Nephron (organoid): Measurements from ENCODE around the gene MEIS3.

Experiments
- H3K27ac Mint-ChIP-seq, 3 experiments: 2 replicates each; pipeline ENCODE4 v1.8.0; 2020; ENCODE audit warnings: mixed read lengths in 3 of 3, mild to moderate bottlenecking in 2 of 3, moderate library complexity in 1 of 3
- H3K27me3 Mint-ChIP-seq: 2 replicates; pipeline ENCODE4 v1.8.0; 2021; ENCODE audit warnings: low read depth, mild to moderate bottlenecking, moderate library complexity, mixed read lengths
- H3K36me3 Mint-ChIP-seq: 2 replicates; pipeline ENCODE4 v1.8.0; 2020; ENCODE audit warnings: low read depth, mixed read lengths
- H3K4me1 Mint-ChIP-seq: 2 replicates; pipeline ENCODE4 v1.8.0; 2020; ENCODE audit warnings: mixed read lengths
- H3K4me3 Mint-ChIP-seq, 3 experiments: 2 replicates each; pipeline ENCODE4 v1.8.0; 2020; ENCODE audit warnings: mild to moderate bottlenecking in 3 of 3, mixed read lengths in 3 of 3, moderate library complexity in 2 of 3
- H3K9me3 Mint-ChIP-seq: 2 replicates; pipeline ENCODE4 v1.8.0; 2020; ENCODE audit warnings: mixed read lengths
- TF ChIP-seq, protein P1 (sequence below), 3 experiments: fragments of 200-600 bp; sonication (generic); IDR thresholded peaks; one replicate each; pipeline ENCODE4 v1.5.0; 2021; ENCODE audit warnings: antibody characterized with exemption in 3 of 3; ENCODE audit not compliant: unreplicated experiment in 3 of 3

MEIS3 gene

DNA sequence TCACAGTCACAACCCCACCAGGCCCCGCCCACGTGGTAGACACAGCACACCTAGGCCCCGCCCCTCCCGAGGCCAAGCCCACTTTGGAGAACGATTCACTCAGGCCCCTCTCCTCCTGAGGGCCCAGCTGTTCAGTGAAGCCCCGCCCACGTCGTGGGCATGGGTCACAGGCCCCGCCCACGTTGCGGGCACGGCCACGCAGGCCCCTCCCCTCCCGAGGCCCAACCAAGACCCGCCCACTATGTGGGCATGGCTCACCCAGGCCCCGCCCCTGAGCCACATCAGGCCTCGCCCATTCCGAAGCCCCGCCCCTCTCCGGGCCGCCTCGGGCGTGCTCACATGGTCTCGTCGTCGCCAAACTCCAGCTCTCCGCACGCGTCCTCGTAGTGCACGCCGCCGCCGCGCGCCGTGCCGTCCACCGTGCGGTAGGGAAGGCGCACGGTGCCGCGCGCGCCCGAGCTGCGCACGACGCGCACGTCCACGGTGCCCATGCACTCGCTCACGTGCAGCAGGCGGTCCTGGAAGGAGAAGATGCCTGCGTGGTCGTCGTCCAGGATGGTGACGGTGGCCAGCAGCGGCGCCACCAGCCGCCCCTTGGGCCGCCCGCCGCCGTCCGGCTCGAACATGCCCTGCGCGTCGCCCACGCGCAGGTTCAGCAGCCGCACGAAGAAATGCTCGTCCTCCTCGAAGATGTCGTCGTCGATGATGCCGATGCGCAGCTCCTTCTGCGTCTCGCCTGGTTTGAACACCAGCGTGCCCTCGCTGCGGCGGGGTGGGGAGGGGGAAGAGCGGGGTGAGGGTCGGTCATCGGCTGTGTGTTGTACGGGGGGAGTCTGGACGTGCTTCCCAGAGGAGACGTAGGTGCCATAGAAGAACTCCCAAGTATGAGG, 28.4 kb upstream of the MEIS3 start:
- Mint-ChIP-seq H3K27ac (no peak overlapping the region), H3K36me3 (no peaks in the 10 kb centered on the region), H3K4me1 (peaks cover 15% of the 10 kb centered on the region), H3K4me3 (peak overlapping the region in 2 of 3 experiments; percentile 37 to 49), H3K9me3 (peaks cover 6% of the 10 kb centered on the region), H3K27me3 (peaks cover 95% of the 10 kb centered on the region)
- TF ChIP-seq, protein P1, sequence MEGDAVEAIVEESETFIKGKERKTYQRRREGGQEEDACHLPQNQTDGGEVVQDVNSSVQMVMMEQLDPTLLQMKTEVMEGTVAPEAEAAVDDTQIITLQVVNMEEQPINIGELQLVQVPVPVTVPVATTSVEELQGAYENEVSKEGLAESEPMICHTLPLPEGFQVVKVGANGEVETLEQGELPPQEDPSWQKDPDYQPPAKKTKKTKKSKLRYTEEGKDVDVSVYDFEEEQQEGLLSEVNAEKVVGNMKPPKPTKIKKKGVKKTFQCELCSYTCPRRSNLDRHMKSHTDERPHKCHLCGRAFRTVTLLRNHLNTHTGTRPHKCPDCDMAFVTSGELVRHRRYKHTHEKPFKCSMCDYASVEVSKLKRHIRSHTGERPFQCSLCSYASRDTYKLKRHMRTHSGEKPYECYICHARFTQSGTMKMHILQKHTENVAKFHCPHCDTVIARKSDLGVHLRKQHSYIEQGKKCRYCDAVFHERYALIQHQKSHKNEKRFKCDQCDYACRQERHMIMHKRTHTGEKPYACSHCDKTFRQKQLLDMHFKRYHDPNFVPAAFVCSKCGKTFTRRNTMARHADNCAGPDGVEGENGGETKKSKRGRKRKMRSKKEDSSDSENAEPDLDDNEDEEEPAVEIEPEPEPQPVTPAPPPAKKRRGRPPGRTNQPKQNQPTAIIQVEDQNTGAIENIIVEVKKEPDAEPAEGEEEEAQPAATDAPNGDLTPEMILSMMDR (IDR thresholded peaks at IDR 0.05; ENCODE audit: unreplicated experiment in 3 of 3) = no peak

DNA sequence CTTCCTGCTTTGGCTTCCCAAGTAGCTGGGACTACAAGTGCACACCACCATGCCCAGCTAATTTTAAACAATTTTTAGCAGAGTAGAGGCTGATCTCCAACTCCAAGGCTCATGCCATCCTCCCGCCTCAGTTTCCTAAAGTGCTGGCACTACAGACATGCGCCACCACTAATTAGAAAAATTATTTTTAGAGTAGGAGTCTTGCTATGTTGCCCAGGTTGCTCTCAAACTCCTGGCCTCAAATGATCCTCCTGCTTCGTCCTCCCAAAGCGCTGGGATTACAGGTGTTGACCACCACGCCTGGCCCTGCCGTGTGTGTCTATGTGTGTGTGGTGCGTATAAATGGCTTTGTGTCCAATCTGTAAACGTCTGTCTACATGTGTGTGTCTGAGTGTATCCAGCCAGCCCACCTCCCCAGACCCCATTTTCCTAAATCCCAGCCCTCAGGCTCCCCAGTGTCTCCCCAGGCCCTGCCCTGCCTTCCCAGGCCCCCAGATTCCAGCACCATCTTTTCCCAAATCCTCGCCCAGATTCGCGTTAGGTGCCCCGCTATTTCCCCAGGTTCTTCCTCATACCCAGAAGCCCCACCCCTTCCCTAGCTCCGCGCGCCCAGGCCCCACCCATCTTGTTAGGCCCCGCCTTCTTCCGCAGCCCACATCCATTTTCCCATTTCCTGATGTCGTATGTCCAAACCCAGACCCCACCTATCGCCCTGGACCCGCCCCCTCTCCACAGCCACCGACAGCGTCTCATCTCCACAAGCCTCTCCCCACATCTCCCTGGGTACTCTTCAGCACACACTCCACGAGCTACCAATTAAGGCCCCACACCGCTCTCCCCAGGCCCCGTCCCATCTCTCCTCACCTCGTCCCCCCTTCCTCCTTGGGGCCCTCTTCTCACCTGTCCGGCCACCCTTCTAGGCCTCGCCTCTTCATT, 27.5 kb upstream of the MEIS3 start:
- TF ChIP-seq, protein P1 (IDR thresholded peaks at IDR 0.05; ENCODE audit: unreplicated experiment in 3 of 3) = no peak
- H3K4me3 Mint-ChIP-seq = peak overlapping the region; percentile 37 to 51 (median 49)
- H3K27me3 Mint-ChIP-seq = peaks cover 98% of the 10 kb centered on the region
- H3K9me3 Mint-ChIP-seq = peaks cover 6% of the 10 kb centered on the region
- peaks cover 15% of the 10 kb centered on the region for H3K4me1 Mint-ChIP-seq
- H3K36me3 Mint-ChIP-seq = no peaks in the 10 kb centered on the region
- no peak overlapping the region for H3K27ac Mint-ChIP-seq

DNA sequence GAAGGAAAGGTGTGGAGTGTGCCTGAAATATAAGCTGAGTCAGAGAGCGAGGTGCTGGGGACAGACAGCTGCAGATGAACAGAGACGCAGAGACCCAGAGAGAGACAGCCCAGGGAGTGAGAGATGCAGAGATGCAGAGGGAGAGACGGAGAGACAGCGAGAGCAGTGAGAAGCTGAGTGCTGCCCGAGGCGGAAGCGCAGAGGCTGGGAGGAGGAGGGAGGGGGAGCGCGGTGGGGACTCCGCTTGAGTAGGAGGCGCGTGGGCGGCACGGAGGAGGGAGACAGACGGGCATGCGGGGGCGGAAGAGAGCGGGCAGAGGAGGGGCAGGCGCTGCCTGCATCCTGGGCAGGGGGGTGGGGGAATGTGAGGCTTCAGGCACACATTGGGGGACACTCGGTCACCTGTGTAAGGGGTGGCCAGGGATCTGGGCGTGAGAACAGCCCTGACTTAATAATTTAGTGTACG, 26.6 kb upstream of the MEIS3 start:
- Mint-ChIP-seq H3K9me3 (peaks cover 6% of the 10 kb centered on the region), H3K27me3 (peaks cover 95% of the 10 kb centered on the region), H3K27ac (no peak overlapping the region), H3K4me1 (peaks cover 15% of the 10 kb centered on the region), H3K4me3 (peak overlapping the region; percentile 0 to 26 (median 12)), H3K36me3 (no peaks in the 10 kb centered on the region)
- TF ChIP-seq, protein P1 (IDR thresholded peaks at IDR 0.05; ENCODE audit: unreplicated experiment in 3 of 3) = no peak

DNA sequence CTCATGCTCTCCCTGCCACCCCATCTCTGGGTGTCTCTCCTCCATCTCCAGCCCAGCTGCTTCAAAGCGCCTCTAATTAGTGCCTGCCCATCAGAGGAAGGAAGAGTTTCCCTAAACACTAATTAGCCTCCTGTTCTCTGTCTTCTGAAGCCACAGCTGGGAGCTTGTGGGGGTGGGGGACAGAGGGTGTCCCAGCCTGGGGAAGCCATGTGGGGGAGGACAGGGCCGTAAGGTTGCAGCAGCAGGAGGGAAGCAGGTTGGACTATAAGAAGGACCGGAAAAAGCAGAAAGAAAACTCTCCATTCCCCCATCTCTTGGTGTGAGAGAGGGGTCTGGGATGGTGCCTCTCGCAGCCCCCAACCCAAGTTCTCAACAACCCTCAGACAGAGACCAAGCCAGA, 26.2 kb upstream of the MEIS3 start:
- Mint-ChIP-seq H3K27me3 (peaks cover 95% of the 10 kb centered on the region), H3K27ac (no peak overlapping the region), H3K9me3 (peaks cover 6% of the 10 kb centered on the region), H3K4me1 (peaks cover 15% of the 10 kb centered on the region), H3K36me3 (no peaks in the 10 kb centered on the region), H3K4me3 (peak overlapping the region; percentile 0 to 50 (median 26))
- TF ChIP-seq, protein P1 (IDR thresholded peaks at IDR 0.05; ENCODE audit: unreplicated experiment in 3 of 3) = no peak

DNA sequence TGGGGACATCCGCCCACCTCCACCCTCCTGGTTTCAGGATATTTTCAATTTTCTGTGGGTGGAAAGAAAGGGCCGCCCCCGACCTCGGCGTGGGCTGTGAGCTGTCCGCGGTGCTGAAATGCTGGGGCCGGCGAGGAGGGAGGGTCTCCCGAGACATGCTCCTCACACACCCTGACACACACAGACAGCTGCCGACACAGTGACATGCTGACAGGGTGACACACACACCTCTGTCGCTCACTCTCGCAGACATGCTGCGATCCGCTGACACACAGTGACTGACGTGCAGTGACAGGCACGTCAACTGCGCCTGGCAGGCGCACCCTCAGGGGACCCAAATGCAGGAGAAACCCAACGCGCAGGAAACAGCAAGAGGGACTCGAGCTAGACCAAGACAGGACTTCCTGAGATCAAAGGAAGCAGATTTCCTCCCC, 25.1 kb upstream of the MEIS3 start:
- H3K4me3 Mint-ChIP-seq = no peak overlapping the region
- no peak overlapping the region for H3K27ac Mint-ChIP-seq
- H3K9me3 Mint-ChIP-seq = peaks cover 6% of the 10 kb centered on the region
- peaks cover 15% of the 10 kb centered on the region for H3K4me1 Mint-ChIP-seq
- TF ChIP-seq, protein P1 (IDR thresholded peaks at IDR 0.05; ENCODE audit: unreplicated experiment in 3 of 3) = no peak
- no peaks in the 10 kb centered on the region for H3K36me3 Mint-ChIP-seq
- peaks cover 94% of the 10 kb centered on the region for H3K27me3 Mint-ChIP-seq
